ENCODE data around the gene ZC3HAV1. TPM values are rescaled to one million over a fixed set of nuclear protein-coding genes. Genes with fewer than 3 reads are reported as not detected.

Gene ZC3HAV1
- total and polyA plus RNA-seq, 9 of the 15 experiments (the other 6 are each of a cell fraction or from before 2014, with no cell fraction given), result 11.9 to 40.5 (median 23.9) TPM

DNA sequence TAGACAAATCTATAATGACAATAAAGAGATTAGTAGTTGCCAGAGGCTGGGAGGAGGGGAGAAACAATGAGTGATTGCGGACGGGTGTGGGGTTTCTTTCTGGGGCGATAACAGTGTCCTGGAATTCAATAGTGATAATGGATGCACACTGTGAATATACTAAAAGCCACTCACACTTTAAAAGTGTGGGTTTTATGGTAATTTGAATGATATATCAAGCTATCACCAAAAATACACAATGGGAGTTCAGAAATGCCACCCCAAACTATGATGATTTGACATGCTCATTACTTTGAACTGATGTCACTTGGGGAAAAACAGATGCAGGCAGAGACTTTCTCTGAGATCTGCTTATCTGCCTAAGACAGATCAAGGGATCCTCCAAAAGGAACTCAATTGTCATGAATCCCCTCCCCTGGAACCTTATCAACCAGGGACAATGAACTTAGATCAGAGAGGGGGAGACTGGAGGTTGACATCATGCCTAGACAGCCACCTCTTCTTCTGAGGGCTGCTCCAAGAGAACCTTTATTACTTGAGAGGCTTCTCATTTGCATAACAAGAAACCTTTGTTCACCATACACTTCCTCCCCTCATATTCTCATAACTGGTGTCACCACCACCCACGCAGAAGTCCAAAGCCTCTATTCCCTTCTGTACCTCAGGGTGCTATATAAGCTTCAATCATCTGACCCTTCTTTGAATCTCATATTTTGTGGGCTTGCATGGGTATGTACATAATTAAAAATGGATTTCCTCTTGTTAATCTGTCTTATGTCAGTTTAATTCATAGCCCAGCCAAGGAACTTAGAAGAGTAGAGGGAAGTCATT lies 14.8 kb upstream of the ZC3HAV1 start (continued):
- TF ChIP-seq, protein P1, sequence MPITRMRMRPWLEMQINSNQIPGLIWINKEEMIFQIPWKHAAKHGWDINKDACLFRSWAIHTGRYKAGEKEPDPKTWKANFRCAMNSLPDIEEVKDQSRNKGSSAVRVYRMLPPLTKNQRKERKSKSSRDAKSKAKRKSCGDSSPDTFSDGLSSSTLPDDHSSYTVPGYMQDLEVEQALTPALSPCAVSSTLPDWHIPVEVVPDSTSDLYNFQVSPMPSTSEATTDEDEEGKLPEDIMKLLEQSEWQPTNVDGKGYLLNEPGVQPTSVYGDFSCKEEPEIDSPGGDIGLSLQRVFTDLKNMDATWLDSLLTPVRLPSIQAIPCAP (CRISPR knock-in tag; IDR thresholded peaks at IDR 0.05; ENCODE audit: borderline replicate concordance), result no peak
- TF ChIP-seq E2F3 (CRISPR knock-in tag; IDR thresholded peaks at IDR 0.05), result no peak
- TF ChIP-seq MEF2D (tag; conservative IDR thresholded peaks at IDR 0.05; ENCODE audit: low read depth), result peak; percentile 80
- TF ChIP-seq, protein P2, sequence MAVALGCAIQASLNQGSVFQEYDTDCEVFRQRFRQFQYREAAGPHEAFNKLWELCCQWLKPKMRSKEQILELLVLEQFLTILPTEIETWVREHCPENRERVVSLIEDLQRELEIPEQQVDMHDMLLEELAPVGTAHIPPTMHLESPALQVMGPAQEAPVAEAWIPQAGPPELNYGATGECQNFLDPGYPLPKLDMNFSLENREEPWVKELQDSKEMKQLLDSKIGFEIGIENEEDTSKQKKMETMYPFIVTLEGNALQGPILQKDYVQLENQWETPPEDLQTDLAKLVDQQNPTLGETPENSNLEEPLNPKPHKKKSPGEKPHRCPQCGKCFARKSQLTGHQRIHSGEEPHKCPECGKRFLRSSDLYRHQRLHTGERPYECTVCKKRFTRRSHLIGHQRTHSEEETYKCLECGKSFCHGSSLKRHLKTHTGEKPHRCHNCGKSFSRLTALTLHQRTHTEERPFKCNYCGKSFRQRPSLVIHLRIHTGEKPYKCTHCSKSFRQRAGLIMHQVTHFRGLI (CRISPR knock-in tag; IDR thresholded peaks at IDR 0.05), result no peak
- TF ChIP-seq, protein P3, sequence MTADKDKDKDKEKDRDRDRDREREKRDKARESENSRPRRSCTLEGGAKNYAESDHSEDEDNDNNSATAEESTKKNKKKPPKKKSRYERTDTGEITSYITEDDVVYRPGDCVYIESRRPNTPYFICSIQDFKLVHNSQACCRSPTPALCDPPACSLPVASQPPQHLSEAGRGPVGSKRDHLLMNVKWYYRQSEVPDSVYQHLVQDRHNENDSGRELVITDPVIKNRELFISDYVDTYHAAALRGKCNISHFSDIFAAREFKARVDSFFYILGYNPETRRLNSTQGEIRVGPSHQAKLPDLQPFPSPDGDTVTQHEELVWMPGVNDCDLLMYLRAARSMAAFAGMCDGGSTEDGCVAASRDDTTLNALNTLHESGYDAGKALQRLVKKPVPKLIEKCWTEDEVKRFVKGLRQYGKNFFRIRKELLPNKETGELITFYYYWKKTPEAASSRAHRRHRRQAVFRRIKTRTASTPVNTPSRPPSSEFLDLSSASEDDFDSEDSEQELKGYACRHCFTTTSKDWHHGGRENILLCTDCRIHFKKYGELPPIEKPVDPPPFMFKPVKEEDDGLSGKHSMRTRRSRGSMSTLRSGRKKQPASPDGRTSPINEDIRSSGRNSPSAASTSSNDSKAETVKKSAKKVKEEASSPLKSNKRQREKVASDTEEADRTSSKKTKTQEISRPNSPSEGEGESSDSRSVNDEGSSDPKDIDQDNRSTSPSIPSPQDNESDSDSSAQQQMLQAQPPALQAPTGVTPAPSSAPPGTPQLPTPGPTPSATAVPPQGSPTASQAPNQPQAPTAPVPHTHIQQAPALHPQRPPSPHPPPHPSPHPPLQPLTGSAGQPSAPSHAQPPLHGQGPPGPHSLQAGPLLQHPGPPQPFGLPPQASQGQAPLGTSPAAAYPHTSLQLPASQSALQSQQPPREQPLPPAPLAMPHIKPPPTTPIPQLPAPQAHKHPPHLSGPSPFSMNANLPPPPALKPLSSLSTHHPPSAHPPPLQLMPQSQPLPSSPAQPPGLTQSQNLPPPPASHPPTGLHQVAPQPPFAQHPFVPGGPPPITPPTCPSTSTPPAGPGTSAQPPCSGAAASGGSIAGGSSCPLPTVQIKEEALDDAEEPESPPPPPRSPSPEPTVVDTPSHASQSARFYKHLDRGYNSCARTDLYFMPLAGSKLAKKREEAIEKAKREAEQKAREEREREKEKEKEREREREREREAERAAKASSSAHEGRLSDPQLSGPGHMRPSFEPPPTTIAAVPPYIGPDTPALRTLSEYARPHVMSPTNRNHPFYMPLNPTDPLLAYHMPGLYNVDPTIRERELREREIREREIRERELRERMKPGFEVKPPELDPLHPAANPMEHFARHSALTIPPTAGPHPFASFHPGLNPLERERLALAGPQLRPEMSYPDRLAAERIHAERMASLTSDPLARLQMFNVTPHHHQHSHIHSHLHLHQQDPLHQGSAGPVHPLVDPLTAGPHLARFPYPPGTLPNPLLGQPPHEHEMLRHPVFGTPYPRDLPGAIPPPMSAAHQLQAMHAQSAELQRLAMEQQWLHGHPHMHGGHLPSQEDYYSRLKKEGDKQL (CRISPR knock-in tag; IDR thresholded peaks at IDR 0.05; ENCODE audit: borderline replicate concordance), result no peak
- no peak for TF ChIP-seq ZNF184 (CRISPR knock-in tag; IDR thresholded peaks at IDR 0.05)
- TF ChIP-seq ARNT (IDR thresholded peaks at IDR 0.05), result peak; percentile 94 to 97
- peak; percentile 95 for TF ChIP-seq TRIM28 (IDR thresholded peaks at IDR 0.05)
- TF ChIP-seq CREM (IDR thresholded peaks at IDR 0.05; ENCODE audit: low read depth), result peak; percentile 84
- TF ChIP-seq, protein P4, sequence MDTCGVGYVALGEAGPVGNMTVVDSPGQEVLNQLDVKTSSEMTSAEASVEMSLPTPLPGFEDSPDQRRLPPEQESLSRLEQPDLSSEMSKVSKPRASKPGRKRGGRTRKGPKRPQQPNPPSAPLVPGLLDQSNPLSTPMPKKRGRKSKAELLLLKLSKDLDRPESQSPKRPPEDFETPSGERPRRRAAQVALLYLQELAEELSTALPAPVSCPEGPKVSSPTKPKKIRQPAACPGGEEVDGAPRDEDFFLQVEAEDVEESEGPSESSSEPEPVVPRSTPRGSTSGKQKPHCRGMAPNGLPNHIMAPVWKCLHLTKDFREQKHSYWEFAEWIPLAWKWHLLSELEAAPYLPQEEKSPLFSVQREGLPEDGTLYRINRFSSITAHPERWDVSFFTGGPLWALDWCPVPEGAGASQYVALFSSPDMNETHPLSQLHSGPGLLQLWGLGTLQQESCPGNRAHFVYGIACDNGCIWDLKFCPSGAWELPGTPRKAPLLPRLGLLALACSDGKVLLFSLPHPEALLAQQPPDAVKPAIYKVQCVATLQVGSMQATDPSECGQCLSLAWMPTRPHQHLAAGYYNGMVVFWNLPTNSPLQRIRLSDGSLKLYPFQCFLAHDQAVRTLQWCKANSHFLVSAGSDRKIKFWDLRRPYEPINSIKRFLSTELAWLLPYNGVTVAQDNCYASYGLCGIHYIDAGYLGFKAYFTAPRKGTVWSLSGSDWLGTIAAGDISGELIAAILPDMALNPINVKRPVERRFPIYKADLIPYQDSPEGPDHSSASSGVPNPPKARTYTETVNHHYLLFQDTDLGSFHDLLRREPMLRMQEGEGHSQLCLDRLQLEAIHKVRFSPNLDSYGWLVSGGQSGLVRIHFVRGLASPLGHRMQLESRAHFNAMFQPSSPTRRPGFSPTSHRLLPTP (IDR thresholded peaks at IDR 0.05; ENCODE audit: borderline replicate concordance, extremely low read depth, insufficient read length), result no peak
- TF ChIP-seq, protein P5, sequence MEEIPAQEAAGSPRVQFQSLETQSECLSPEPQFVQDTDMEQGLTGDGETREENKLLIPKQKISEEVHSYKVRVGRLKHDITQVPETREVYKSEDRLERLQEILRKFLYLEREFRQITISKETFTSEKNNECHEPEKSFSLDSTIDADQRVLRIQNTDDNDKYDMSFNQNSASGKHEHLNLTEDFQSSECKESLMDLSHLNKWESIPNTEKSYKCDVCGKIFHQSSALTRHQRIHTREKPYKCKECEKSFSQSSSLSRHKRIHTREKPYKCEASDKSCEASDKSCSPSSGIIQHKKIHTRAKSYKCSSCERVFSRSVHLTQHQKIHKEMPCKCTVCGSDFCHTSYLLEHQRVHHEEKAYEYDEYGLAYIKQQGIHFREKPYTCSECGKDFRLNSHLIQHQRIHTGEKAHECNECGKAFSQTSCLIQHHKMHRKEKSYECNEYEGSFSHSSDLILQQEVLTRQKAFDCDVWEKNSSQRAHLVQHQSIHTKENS (CRISPR knock-in tag; IDR thresholded peaks at IDR 0.05), result no peak
- TF ChIP-seq ZNF316 (IDR thresholded peaks at IDR 0.05), result no peak
- TF ChIP-seq, protein P6, sequence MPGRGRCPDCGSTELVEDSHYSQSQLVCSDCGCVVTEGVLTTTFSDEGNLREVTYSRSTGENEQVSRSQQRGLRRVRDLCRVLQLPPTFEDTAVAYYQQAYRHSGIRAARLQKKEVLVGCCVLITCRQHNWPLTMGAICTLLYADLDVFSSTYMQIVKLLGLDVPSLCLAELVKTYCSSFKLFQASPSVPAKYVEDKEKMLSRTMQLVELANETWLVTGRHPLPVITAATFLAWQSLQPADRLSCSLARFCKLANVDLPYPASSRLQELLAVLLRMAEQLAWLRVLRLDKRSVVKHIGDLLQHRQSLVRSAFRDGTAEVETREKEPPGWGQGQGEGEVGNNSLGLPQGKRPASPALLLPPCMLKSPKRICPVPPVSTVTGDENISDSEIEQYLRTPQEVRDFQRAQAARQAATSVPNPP (IDR thresholded peaks at IDR 0.05; ENCODE audit: borderline replicate concordance, insufficient read depth, insufficient read length), result no peak

All from K562 (cell line).